ENCODE measurements around the gene NEURL1.
A peak's percentile ranks its signal among the peaks of the same experiment; 100 is the strongest.

The NEURL1 gene

DNA sequence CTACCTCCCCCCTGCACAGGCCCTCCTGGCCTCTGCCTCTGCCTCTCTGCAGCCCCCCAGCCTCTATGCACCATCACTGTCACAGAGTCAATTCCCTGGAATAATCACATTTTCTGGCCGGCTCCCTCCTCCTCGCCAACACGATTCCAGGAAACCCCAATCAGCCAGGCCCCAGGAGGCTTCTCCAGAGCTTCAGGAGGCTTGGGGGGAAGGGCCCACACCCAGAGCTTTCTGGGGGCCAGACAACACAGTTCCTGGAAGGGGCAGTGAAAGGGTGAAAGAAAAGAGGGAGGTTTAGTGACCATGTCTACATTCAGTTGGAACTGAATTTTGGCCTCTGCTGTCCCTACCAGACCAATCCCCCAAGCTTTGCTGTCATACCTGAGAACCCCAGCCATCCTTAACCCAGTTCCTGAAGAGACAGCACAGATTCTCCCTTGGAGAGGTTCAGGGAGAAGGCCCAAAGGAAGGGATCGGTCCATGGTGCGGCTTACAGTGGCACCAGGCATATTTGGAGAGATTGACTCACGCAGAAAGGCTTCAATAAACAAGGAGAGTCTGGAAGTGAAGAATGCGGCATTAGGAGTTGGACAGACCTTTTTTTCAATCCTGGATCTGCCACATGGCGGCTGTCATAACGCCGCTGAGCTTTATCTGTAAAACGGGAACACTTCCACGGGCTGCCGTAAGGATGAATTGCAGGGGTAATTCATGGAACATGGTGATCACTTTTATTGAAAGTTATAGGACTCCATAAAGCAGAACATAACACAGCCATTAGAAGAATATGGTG, 89.0 kb downstream of the NEURL1 start:
- no peak for DNase-seq

DNA sequence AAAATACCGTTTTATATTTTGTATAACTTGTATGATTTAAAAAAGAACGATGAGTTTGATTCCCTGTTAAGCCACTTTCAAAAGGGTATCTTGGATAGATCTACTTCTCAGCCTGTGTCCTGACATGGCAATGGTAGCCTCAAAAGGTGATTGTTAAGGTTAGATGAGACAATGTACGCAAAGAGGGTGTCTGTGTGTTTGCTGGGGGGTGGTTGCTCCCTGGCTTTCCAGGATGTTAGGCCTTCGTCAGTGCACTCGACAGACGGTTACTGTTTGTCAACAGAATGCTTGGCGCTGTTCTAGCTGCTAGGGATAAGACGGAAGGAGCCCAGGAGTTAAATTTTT, 90.3 kb downstream of the NEURL1 start:
- DNase-seq, result no peak

DNA sequence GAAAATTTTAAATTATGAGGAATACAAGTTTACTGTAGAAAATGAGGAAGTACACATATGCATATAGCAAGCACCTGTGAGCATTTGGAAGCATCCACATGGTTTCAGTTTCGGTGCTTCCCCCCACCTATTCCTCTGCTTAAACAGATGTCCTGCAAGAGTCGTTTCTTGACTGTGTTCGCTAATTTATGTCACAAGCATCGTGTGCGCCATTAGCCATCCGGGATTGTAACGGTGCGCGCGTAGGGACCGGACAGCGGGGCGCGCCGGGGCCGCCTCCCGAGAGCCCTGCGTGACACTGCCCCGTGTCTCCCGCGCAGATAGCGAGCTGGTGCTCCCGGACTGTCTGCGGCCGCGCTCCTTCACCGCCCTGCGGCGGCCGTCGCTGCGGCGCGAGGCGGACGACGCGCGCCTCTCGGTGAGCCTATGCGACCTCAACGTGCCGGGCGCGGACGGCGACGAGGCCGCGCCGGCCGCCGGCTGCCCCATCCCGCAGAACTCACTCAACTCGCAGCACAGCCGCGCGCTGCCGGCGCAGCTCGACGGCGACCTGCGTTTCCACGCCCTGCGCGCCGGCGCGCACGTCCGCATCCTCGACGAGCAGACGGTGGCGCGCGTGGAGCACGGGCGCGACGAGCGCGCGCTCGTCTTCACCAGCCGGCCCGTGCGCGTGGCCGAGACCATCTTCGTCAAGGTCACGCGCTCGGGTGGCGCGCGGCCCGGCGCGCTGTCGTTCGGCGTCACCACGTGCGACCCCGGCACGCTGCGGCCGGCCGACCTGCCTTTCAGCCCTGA, 90.9 kb downstream of the NEURL1 start:
- DNase-seq, result peak in 2 of 51 donors; percentile 14 to 28

DNA sequence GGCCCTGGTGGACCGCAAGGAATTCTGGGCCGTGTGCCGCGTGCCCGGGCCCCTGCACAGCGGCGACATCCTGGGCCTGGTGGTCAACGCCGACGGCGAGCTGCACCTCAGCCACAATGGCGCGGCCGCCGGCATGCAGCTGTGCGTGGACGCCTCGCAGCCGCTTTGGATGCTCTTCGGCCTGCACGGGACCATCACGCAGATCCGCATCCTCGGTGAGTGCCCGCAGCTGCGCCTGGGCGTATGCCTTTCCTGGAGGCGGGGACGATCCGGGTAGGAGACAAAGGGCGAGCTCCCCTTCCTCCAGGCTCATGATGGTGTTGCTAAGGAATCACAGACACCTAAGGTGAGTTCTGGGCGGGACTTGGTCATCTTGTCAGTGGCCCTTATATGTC, 91.5 kb downstream of the NEURL1 start:
- DNase-seq, result no peak

DNA sequence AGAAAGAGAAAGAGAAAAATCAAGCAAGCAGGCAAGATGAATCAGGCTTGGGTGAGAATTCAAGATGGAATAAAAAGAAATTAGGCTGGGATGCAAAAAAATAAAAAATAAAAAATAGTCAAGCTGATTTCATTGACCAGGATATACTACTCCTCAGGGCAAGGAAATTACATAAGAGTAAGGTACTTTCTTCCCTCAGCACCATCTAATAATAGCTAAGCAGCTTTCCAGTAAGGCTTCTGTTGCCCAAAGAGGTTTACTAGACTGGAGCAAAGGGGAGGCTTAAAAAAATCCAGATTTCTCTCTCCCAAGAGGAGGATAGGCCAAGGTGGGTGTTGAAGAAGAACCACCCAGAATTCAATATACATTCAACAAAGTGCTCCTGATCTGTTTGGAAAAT, 93.6 kb downstream of the NEURL1 start:
- no peak for DNase-seq

DNA sequence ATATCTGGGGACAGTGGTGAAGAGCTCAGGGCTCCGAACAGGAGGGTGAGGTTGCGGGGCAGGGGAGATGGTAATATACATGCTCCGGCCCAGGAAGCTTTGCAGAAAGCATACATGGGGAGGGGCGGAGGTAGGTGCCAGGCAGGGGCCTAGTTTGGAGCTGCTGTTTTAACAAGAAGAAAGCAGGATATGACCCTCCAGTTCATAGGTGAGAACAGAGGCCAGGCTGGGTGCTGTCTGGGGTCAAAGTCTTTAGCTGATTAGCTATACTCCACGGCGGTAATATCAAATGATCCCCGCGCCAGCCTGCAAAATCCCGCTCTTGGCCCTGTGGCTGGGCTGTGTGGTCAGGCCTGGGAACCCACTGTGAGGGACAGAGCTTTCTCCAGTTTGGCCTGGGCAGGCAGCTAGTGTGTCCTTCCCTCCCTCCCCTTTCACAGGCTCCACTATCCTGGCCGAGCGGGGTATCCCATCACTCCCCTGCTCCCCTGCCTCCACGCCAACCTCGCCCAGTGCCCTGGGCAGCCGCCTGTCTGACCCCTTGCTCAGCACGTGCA, 95.6 kb downstream of the NEURL1 start:
- no peak for DNase-seq

DNA sequence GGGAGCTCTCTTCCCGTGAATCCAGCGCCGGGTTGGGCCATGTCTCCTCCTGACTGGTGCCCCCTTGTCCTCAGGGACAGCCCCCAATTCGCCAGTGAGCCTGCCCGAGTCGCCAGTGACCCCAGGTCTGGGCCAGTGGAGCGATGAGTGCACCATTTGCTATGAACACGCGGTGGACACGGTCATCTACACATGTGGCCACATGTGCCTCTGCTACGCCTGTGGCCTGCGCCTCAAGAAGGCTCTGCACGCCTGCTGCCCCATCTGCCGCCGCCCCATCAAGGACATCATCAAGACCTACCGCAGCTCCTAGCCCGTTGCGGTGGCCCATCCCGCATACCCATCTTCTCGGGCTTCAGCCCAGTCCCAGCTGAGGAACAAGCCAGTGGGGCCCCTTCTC, 96.6 kb downstream of the NEURL1 start:
- DNase-seq, result no peak

DNA sequence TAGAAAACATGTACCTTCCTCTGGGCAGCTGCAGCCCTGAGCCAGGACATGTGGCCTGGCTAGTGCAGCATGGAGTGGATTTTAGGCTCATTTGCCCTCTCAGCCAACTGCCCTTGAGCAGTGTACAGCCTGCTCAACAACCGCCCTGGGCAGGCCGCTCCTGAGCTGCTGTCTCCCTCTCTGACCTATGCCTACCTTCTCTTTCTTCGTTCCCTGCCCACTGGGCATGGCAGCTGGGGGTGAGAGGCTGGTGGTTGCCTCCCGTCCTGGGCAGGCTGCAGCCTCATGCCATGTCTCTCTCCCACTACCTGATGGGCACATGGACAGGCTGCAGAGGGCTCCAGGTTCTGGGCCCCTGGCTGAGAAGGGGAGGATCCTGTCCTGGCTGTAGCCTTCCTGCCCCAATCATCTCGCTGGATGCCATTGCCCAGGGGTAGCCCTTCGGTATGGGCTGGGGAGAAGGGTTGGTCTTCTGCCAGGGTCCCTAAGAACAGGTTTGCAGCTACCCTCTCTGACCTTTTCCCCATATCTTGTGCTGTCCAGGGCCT, 97.3 kb downstream of the NEURL1 start:
- DNase-seq, result no peak

DNA sequence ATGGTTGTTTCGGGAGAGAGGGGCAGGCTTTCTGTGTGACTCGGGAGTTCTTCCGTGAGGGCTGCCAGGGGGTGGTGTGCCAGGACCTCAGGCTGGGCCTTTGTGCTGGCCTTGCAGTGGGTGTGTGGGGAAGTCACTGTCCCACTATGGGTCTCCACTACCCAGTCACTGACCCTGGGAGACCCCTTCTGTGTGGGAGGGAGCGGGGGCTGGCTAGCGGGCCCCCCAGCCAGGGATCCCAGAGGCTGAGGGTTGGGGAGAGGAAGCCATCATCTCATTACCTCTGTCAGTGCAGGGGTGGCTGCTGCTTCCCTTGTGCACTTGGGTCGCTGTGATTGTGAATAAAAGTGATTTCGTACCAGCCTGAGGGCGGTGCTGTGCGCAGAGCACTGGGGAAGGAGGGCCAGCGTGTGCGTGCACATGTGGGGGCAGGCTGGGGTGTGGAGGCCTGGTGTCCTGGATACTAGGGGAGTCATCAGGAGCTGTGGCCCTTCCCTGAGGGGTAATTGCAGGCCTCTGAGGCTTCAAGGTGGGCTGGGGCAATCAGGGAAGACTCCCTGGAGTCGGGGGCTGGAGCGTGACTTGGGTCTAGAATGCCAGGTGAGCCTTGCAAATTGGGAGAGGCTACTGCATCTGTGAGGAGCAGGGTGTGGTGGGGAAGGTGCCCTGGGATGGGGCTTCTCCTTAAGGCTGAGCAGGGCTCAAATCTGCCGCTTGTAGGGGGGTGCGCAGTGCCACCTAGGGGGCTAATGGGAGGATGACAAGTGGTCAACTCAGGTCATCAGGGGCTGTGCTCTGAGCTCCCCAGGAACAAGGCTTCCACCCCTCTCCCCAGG, 98.9 kb downstream of the NEURL1 start:
- peak in 6 of 51 donors; percentile 11 to 26 (median 16) for DNase-seq

DNA sequence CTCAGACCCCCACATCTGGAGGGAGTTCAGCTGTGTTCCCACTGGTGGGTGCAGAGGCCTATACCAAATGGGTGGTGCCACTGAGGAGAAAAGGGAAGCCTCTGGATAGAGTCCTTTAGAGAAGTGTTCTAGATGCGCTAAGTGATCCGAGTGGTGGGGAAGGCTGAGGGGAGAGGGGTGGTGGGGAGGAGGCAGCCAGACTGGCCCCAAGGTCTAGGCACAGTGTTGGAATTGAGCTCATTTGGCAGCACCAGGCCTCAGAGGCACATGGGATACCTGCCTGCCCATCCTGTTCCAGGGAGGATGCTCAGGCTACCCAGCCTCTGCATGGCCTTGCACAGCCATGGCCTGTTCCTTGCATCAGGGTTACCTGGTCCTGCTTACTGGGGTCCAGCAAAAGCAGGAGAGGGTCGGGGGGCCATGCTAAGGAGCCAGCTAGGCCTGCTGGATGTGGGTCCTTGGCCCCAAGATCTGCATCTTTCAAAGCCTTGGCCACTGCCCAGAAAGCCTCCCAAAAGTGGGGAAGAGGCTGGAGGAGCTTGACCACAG, 99.6 kb downstream of the NEURL1 start:
- no peak for DNase-seq

DNA sequence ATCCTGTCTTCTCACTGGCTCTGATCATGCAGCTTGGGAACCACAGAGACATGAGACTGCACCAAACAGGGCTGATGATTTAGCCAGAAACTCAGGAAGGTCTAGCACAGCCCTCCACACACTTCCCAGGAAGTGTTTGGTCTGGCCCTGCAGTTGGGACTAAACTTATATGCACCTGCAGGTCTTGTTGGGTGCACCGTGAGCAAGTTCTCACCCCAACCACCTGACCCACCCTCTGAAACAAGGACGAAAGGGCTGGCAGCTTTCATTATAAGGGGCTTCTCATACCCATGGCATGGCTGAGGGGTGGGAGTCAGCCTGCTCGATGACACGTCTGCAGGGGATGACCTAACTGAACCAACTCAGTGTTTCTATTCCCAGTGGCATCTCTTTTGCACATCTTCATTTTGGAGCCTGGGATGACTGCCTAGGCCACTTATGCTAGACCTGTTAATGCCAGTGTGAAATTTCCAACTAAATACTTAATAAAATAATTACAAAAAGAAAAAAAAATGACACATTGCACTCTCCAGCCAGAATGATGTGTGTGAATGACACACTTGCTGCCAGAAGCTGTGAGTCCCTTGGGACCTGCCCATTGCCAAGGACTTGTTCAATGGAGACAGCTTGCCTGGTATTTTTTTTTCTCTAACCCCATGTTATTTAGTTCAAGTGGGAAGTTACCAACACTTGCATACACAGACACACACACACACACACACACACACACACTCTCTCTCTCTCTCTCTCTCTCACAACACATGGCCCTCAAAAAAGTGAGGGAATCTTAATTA, 102.6 kb downstream of the NEURL1 start:
- DNase-seq, result no peak

DNA sequence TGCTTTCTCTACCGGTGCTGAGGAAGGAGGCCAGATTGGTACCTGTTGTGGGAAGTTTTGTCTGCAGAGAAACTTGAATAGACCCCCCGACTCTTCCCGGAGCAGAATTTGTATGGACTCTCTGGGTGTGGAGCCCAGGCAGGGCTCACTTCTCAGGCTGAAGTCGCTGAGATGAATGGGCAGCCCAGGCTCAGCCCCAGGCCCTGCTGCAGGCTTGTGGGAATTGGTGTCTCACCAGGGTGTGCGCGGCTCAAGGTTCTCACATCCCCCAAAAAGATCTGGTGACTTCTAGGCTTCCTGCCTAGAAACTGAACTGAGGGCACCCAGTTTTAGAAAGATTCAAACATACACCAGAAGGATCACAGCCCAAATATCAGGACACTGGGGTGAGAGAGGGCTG, 103.5 kb downstream of the NEURL1 start:
- DNase-seq, result no peak

DNA sequence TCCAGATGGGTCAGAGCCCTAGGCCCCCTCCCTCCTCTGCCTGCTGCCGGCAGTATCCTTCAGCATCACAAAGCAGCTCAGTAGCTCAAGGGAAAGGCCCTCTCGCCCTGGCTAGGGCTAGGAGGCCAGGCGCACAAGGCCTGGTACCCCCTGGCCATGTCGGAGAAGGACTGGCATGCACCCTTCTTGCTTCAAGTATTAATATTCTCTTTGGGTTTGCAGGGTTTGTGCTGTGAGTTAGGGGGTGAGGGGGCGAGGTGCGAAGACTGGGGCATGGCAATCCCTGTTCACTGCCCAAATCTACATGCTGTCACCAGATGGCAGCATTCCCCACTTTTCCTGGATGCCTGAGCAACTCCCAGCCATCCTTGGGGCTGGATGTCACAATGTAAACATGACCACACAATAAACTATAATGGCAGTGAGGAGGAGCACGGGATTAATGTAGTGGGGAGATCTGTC, 105.2 kb downstream of the NEURL1 start:
- DNase-seq, result peak in 37 of 51 donors; percentile 8 to 79 (median 45)

DNA sequence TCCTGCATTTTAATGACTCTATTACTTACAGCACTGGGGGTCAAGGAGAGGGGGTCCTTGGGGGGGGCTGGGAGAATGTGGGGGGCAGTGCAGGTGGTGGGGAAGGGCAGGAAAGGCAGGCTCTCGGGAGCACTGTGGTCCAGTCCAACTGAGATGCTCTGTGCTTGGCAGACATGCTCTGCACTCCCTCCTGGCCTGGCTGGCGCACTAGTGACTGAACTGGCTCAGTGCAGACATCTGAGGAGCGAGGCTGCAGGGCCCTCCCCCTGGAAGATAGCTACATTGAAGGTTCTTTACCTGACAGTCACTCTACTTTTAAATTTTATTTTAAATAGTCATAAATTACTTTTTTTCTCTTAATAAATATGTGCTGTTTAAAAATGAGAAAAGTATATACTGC, 105.7 kb downstream of the NEURL1 start:
- DNase-seq, result peak in 10 of 51 donors; percentile 8 to 69 (median 22)

DNA sequence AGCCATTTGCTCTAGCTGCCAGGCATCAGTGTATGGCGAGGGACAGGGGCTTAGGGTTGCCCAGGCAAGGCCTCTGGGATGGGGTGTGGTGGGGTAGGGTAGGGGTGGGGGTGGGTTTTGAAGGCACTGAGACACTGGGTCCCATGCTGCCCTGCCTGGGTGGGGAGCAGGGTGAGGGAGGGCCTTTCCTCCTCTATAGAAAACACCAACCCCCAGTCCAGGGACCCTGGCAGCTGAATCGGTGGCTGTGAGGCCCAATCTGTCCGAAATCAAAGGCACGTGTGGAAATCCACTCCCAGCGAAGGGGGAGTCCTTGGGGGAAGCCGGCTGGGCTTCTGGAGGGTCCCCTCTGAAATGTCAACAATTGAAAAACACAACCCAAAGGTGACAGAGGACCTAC, 106.4 kb downstream of the NEURL1 start:
- no peak for DNase-seq

DNA sequence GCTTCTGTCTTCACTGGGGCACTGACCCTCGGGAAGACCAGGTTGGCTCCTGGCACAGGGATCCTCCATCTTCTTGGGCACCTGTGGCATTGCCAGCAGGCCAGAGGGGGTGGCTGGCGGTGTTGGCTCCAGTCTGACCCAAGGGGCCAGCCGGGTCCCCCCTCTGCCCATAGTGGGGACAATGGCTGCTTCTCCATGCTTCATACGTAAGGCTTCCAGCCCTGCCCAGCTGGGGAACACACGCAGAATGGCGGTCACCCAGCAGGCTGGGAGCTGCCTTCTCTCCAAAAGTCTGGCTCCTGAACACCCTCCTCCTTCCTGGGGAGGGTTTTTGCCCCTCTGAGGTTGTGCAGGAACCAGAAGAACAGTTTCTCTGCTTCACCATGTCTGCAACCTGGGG, 106.8 kb downstream of the NEURL1 start:
- DNase-seq, result no peak

DNA sequence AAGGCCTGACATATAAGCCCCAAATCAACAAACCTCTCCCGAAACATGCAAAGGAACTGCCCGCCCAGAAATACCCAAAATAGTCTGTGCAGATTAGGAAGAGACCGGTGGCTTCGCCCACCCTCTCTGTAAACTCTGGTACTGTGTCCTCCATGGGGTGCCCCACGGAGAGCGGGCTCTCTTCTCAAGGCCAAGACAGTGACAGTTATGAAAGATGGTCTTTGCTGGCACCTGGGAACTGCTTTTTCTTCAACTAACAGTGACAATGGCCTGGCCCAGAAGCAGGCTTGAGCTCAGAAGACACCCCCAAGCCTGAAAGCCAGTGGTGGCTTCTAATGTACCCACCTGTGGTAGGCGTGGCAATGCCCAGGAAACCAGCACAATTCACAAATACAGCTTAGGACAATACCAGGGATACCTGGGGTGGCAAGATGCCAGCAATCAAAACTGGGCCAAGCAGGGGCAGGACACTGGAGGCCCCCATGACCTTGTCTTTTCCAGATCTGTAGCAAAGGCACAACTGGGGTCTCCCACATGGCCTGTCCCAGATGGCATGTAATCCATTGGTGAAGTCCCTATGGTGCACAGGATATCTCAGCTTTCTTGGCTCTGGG, 107.6 kb downstream of the NEURL1 start:
- DNase-seq, result no peak

DNA sequence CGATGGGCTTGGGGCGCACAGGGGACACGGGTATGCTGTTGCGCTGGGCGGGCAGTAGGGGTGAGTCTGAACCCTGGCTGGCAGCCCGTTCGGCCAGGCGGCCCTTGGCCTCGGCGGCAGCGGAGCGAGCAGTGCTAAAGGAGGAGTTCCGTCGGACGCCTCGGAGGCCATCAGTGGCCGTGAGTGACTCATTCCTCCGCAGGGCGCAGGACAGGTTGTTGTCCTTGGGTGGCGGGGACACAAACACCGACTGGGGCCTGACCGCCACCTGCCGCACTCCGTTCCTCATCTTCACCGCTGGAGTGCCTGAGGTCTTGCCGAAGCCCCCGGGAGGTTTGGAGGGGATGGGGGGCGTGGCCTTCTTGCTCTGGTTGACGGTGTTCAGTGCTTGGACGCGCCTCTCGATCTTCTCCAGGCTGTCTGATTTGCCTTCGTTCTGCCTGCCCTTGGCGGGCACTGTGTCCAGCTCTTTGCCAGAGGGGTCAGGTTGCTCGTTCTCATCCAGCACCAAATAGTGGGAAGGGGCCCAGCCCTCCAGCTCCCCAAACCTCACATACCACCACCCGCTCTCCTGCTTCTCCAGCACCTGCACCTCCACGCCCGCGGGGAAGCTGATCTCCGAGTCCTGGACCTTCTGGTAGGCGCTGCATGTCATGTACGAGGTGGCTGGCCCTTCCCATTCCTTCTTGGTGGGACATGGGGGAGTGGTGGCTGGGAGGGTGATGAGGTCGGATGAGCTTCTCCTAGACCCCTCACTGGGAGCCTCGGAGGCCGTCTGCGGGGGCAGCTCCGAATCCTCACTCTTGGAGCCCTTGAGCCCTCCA, 108.7 kb downstream of the NEURL1 start:
- no peak for DNase-seq

DNA sequence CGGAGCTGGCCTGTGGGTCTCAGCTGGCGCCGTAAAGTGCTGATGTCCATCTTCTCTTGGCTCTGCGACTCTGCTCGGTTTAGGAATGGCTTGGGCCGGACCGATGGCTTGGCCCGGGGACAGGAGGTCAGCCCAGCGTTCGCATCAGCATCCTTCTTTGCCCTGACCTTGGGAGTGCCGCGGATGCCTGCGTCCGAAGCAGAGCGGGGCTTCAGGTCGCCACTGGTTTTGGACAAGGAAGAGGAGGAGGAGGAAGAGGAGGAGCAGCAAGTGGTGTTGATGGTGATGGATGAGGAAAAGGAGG, 109.3 kb downstream of the NEURL1 start:
- no peak for DNase-seq

Measured in hypothalamus (tissue), 51 donors.